Fibroblast of skin of left quadriceps (primary cell): Measurements from ENCODE around the gene SIGLEC5.
A peak's percentile ranks its signal among the peaks of the same experiment; 100 is the strongest.

Experiments
- DNase-seq, 2 experiments: peaks; one replicate each; pipeline ENCODE4 v3.0.0-alpha.2; 2013; ENCODE audit warnings: low read depth in 2 of 2

The SIGLEC5 gene

GRCh38 chr19:51587264-51588191, 42.7 kb downstream of the SIGLEC5 start:
- DNase-seq: no peak

GRCh38 chr19:51586799-51587198, 43.4 kb downstream of the SIGLEC5 start:
- DNase-seq: no peak

- no peak for DNase-seq
Measured at GRCh38 chr19:51586103-51586728, 44.0 kb downstream of the SIGLEC5 start.

- DNase-seq: no peak
Measured at GRCh38 chr19:51576850-51577249, 53.4 kb downstream of the SIGLEC5 start.

- DNase-seq: no peak
Measured at GRCh38 chr19:51573331-51573730, 56.9 kb downstream of the SIGLEC5 start.

GRCh38 chr19:51572908-51573307, 57.3 kb downstream of the SIGLEC5 start:
- DNase-seq: no peak

GRCh38 chr19:51572410-51572809, 57.8 kb downstream of the SIGLEC5 start:
- no peak for DNase-seq

GRCh38 chr19:51571599-51571998, 58.6 kb downstream of the SIGLEC5 start:
- no peak for DNase-seq

- DNase-seq: peak; percentile 93 to 94
Measured at GRCh38 chr19:51570962-51571575, 59.1 kb downstream of the SIGLEC5 start, which contains the start of gene ZNF175. TSS of gene ZNF175 (plus strand) at chr19:51571283. CDS start at chr19:51573330, 2,047 bp downstream.

GRCh38 chr19:51568456-51568855, 61.7 kb downstream of the SIGLEC5 start:
- DNase-seq: no peak

GRCh38 chr19:51567583-51567982, 62.6 kb downstream of the SIGLEC5 start:
- no peak for DNase-seq

GRCh38 chr19:51566489-51567100, 63.6 kb downstream of the SIGLEC5 start:
- DNase-seq: no peak

GRCh38 chr19:51565583-51565982, 64.6 kb downstream of the SIGLEC5 start:
- DNase-seq: no peak

GRCh38 chr19:51564791-51565190, 65.4 kb downstream of the SIGLEC5 start:
- DNase-seq: no peak
